Left lobe of liver (tissue), 2 donors: ENCODE results near the gene NFKBIZ. TPM values are rescaled to one million over a fixed set of nuclear protein-coding genes. Genes with fewer than 3 reads are reported as not detected.
"Not testable (repeated sequence)": the region's sequence is repeated elsewhere in the genome, so short reads cannot be mapped to it uniquely, and the experiment has no call there.

Source experiments
- ATAC-seq: fragments of 200-7000 bp; cut with Tn5 transposase; one replicate; pipeline ENCODE4 v1.9.1; 2020; ENCODE audit warnings: mild to moderate bottlenecking, moderate library complexity
- DNase-seq: peaks from one replicate; pipeline ENCODE4 v3.0.0-alpha.2; 2020; ENCODE audit warnings: low spot score
- total RNA-seq: library from RNA; stranded (reverse); gene quantifications from one replicate; pipeline ENCODE4 v1.2.1, GENCODE V29; 2021
- donor health status: DM: no; HTN: no; CAD: no; lungs with moderate emphysema.
- donor health status: DM: no; HTN: yes; CAD: no.

Gene NFKBIZ
- total RNA-seq, 1 donor from 2014 or later, result 29.7 TPM

DNA sequence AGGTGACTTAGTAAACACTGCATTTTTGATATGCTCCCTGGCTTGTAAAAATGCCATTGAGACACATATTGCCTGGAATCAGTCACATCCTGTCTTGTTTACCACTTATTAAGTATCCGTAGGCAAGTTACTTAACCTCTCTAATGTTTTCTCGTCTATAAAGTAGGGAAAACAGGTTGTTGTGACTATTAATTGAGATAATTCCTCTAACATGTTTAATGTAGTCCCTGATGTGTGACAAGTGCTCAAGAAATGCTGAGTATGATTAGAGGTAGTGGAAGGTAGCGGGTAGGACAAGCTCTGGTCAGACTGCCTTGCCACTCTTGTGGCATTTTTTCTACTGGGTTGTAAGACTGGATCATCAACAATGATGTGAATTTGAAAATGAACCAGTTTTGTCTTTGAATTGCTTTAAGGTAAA, 54.1 kb downstream of the NFKBIZ start:
- DNase-seq, result no peak
- no peak for ATAC-seq

DNA sequence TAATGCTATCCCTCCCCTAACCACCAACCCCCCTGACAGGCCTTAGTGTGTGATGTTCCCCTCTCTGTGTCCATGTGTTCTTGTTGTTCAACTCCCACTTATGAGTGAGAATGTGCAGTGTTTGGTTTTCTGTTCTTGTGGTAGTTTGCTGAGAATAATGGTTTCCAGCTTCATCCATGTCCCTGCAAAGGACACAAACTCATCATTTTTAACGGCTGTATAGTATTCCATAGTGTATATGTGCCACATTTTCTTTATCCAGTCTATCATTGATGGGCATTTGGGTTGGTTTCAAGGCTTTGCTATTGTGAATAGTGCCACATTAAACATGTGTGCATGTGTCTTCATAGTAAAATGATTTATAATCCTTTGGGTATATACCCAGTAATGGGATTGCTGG, 56.3 kb downstream of the NFKBIZ start:
- ATAC-seq, DNase-seq: not testable (repeated sequence)

Other genes starting within 250 kb of the NFKBIZ start
- 6.0 TPM for gene ZBTB11, start 172.4 kb upstream of the NFKBIZ start, total RNA-seq
- 344 TPM for gene RPL24, start 162.8 kb upstream of the NFKBIZ start, total RNA-seq
- gene CEP97, start 124.9 kb upstream of the NFKBIZ start, total RNA-seq, result 2.1 TPM
- gene NXPE3, start 70.3 kb upstream of the NFKBIZ start, total RNA-seq, result 1.3 TPM